Regular cardiac myocyte (primary cell): ENCODE data around the gene CT45A7. TPM values are rescaled to one million over a fixed set of nuclear protein-coding genes. Genes with fewer than 3 reads are reported as not detected.

Source experiments
- total RNA-seq: library from RNA; depleted of rRNA; stranded (reverse); fragments of >200 nt; gene quantifications from 2 replicates; pipeline ENCODE4 v1.2.3, GENCODE V29; 2014

The CT45A7 gene, protein sequence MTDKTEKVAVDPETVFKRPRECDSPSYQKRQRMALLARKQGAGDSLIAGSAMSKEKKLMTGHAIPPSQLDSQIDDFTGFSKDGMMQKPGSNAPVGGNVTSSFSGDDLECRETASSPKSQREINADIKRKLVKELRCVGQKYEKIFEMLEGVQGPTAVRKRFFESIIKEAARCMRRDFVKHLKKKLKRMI
- not detected in 2 replicates for total RNA-seq

DNA sequence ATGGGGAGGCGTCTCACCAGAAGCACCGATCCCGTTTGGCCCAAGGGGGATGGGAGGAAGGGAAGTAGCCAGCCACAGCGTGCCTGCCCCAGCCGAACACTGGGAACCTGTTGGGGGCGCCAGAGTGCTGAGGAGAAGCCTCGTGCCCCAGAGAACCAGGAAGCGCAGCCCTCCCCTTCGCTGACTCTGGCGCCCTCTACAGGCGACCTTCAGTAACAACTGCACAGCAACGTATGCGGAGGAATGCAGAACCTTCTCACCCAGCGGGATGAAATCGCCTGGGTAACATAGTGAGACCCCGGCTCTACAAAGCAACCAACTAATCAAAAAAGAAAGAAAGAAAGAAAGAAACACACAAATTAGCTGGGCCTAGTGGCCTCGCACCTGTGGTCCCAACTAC lies at the start of gene CT45A7:
Gene CT45A7, minus strand, starts transcription at position 101 of the 400 bp plus-strand sequence. CDS start 3,747 bp downstream, outside the sequence.

DNA sequence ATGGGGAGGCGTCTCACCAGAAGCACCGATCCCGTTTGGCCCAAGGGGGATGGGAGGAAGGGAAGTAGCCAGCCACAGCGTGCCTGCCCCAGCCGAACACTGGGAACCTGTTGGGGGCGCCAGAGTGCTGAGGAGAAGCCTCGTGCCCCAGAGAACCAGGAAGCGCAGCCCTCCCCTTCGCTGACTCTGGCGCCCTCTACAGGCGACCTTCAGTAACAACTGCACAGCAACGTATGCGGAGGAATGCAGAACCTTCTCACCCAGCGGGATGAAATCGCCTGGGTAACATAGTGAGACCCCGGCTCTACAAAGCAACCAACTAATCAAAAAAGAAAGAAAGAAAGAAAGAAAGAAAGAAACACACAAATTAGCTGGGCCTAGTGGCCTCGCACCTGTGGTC lies 34.6 kb upstream of the CT45A7 start, which contains the start of gene CT45A9:
Gene CT45A9, minus strand, starts transcription at position 101 of the 400 bp plus-strand sequence. CDS start 3,751 bp downstream, outside the sequence.

DNA sequence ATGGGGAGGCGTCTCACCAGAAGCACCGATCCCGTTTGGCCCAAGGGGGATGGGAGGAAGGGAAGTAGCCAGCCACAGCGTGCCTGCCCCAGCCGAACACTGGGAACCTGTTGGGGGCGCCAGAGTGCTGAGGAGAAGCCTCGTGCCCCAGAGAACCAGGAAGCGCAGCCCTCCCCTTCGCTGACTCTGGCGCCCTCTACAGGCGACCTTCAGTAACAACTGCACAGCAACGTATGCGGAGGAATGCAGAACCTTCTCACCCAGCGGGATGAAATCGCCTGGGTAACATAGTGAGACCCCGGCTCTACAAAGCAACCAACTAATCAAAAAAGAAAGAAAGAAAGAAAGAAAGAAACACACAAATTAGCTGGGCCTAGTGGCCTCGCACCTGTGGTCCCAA lies 17.4 kb upstream of the CT45A7 start, which contains the start of gene CT45A8:
Gene CT45A8, minus strand, starts transcription at position 101 of the 400 bp plus-strand sequence. CDS start 3,755 bp downstream, outside the sequence.

DNA sequence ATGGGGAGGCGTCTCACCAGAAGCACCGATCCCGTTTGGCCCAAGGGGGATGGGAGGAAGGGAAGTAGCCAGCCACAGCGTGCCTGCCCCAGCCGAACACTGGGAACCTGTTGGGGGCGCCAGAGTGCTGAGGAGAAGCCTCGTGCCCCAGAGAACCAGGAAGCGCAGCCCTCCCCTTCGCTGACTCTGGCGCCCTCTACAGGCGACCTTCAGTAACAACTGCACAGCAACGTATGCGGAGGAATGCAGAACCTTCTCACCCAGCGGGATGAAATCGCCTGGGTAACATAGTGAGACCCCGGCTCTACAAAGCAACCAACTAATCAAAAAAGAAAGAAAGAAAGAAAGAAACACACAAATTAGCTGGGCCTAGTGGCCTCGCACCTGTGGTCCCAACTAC lies 17.2 kb downstream of the CT45A7 start, which contains the start of gene CT45A2:
Gene CT45A2, minus strand, starts transcription at position 101 of the 400 bp plus-strand sequence. CDS start 3,747 bp downstream, outside the sequence.

DNA sequence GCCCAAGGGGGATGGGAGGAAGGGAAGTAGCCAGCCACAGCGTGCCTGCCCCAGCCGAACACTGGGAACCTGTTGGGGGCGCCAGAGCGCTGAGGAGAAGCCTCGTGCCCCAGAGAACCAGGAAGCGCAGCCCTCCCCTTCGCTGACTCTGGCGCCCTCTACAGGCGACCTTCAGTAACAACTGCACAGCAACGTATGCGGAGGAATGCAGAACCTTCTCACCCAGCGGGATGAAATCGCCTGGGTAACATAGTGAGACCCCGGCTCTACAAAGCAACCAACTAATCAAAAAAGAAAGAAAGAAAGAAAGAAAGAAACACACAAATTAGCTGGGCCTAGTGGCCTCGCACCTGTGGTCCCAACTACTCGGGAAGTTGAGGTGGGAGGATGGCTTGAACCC lies 34.4 kb downstream of the CT45A7 start, which contains the start of gene CT45A6:
Gene CT45A6, minus strand, starts transcription at position 101 of the 400 bp plus-strand sequence. CDS start 3,794 bp downstream, outside the sequence.

DNA sequence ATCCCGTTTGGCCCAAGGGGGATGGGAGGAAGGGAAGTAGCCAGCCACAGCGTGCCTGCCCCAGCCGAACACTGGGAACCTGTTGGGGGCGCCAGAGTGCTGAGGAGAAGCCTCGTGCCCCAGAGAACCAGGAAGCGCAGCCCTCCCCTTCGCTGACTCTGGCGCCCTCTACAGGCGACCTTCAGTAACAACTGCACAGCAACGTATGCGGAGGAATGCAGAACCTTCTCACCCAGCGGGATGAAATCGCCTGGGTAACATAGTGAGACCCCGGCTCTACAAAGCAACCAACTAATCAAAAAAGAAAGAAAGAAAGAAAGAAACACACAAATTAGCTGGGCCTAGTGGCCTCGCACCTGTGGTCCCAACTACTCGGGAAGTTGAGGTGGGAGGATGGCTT lies 51.7 kb downstream of the CT45A7 start, which contains the start of gene CT45A5:
Gene CT45A5, minus strand, starts transcription at position 101 of the 400 bp plus-strand sequence. CDS start 3,774 bp downstream, outside the sequence.

Other genes with a start within 250 kb of the CT45A7 start
- gene CT45A1, start 123.6 kb downstream of the CT45A7 start, total RNA-seq, result not detected in 2 replicates
- gene CT45A3, start 69.1 kb downstream of the CT45A7 start, total RNA-seq, result not detected in 2 replicates
- gene CT45A5, start 51.8 kb downstream of the CT45A7 start, total RNA-seq, result not detected in 2 replicates
- gene CT45A6, start 34.5 kb downstream of the CT45A7 start, total RNA-seq, result not detected in 2 replicates
- not detected in 2 replicates for gene CT45A2, start 17.3 kb downstream of the CT45A7 start, total RNA-seq
- not detected in 2 replicates for gene CT45A8, start 17.3 kb upstream of the CT45A7 start, total RNA-seq
- not detected in 2 replicates for gene CT45A9, start 34.5 kb upstream of the CT45A7 start, total RNA-seq
- gene CT45A10, start 56.2 kb upstream of the CT45A7 start, total RNA-seq, result not detected in 2 replicates
- gene SAGE1, start 56.4 kb upstream of the CT45A7 start, total RNA-seq, result not detected in 2 replicates
- 9.9 and 14.6 TPM in 2 replicates for gene MMGT1, start 136.7 kb upstream of the CT45A7 start, total RNA-seq
- 22.0 and 29.6 TPM in 2 replicates for gene SLC9A6, start 148.2 kb upstream of the CT45A7 start, total RNA-seq